Adrenal gland (tissue), 12 donors: ENCODE results near the gene NADSYN1. TPM values are rescaled to one million over a fixed set of nuclear protein-coding genes. Genes with fewer than 3 reads are reported as not detected.

Experiments
- DNase-seq, 7 donors: peaks; one replicate each; pipeline ENCODE4 v3.0.0-alpha.2; 2019 to 2020
- H3K27ac ChIP-seq, 5 donors: fragments of 200-600 bp; sonication (generic) in 4 of 5; 1 replicate in 3 of 5; 2 replicates in 2 of 5; pipeline versions ENCODE4 v1.5.1 to v1.8.0; 2016 to 2020; ENCODE audit warnings: mild to moderate bottlenecking in 1 of 5
- H3K27me3 ChIP-seq: fragments of 200-600 bp; 2 replicates; pipeline ENCODE4 v1.8.0; 2021
- H3K36me3 ChIP-seq, 2 donors: fragments of 200-600 bp; replicated peaks in 1 of 2; 1 replicate in 1 of 2; 2 replicates in 1 of 2; pipeline versions ENCODE4 v1.5.1 to v1.8.0; 2018 to 2022
- H3K4me1 ChIP-seq, 2 donors: fragments of 200-600 bp; replicated peaks in 1 of 2; 1 replicate in 1 of 2; 2 replicates in 1 of 2; pipeline versions ENCODE4 v1.5.1 to v1.8.0; 2018 to 2021
- H3K4me3 ChIP-seq, 4 donors: fragments of 200-600 bp; sonication (generic) in 3 of 4; one replicate each; pipeline ENCODE4 v1.5.1; 2016 to 2018
- H3K9me3 ChIP-seq, 3 donors: fragments of 200-600 bp; sonication (generic) in 1 of 3; replicated peaks in 1 of 3; 1 replicate in 2 of 3; 2 replicates in 1 of 3; pipeline versions ENCODE4 v1.5.1 to v1.8.0; 2016 to 2021
- POLR2A ChIP-seq, 2 donors: fragments of 450-650 bp; IDR thresholded peaks; one replicate each; pipeline ENCODE4 v1.6.1; 2017; ENCODE audit warnings: antibody characterized with exemption in 2 of 2, mild to moderate bottlenecking in 2 of 2, moderate library complexity in 1 of 2
- WGBS, 4 donors: extraction: QIAGEN DNeasy Blood & Tissue Kit in 2 of 4; methylation state at CpG; one replicate each; pipeline versions ENCODE4 v1.1.5 to v1.1.7; 2013 to 2017; 5-methylcytosine and 5-hydroxymethylcytosine counted together
- intact Hi-C, 2 donors: fragments of 100-400 bp; cut with DNase I; formaldehyde crosslinking; loops; one replicate each; pipeline versions ENCODE4 v1.14.1 to v1.15.0; 2022 to 2023
- polyA plus RNA-seq, 3 donors: library from polyadenylated mRNA; stranded (reverse); fragments of 200-250 nt in 2 of 3; fragments of 350-450 nt in 1 of 3; fragmentation: Illumina TruSeq in 1 of 3; extraction: RNeasy Lipid Tissue Mini Kit (QIAGEN cat#74804) in 1 of 3; gene quantifications; one replicate each; pipeline ENCODE4 v1.2.3, GENCODE V29; 2013 to 2014
- total RNA-seq, 9 donors: library from RNA; depleted of rRNA in 4 of 9; stranded (reverse); fragments of >200 nt in 4 of 9; fragments of 120-200 nt in 1 of 9; fragmentation: NEBNext Ultra II Directional in 1 of 9; extraction: Animal tissue kit (Norgen Biotek cat#: 25700) in 1 of 9; gene quantifications; one replicate each; pipeline versions ENCODE4 v1.1.0 to v1.2.4, GENCODE V29; 2013 to 2023
- TF ChIP-seq, protein P1 (sequence below), 6 experiments: fragments of 450-650 bp in 4 of 6; fragments of 200-600 bp in 2 of 6; sonication (generic) in 1 of 6; IDR thresholded peaks; 1 replicate in 5 of 6; 2 replicates in 1 of 6; pipeline versions ENCODE4 v1.5.1 to v1.8.0; 2016 to 2021; ENCODE audit warnings: antibody characterized with exemption in 6 of 6, mild to moderate bottlenecking in 2 of 6, moderate library complexity in 1 of 6
- donor health status: healthy with polysubstance abuse.
- donor health status: Bipolar disorder and iron deficiency.
- donor health status: DM: yes; HTN: yes; CAD: no.
- donor health status: DM: no; HTN: no; CAD: no.
- donor health status: DM: no; HTN: no; CAD: no.
- donor health status: DM: yes; HTN: yes; CAD: no.

Gene NADSYN1
- total and polyA plus RNA-seq, 12 donors: 37.1 to 128 (median 58.5) TPM

DNA sequence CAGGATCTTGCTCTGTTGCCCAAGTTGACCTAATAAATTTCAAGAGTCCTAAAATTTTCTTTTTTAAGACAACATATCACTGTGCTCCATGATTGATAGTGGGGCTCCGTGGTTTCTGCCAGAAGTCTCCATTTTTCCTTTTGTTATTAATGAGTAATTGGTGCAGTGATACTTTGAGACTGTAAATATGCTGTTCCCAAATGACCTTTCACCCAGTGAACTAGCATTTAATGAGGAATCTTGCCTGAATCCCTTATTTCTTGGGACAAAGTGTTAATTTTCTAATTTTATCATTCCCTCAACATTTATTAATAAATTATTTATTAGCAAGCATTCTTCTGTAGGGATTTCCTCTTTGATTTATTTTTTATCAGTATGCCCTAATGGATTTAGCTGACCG, 2.5 kb upstream of the NADSYN1 start:
- Histone ChIP-seq H3K27me3 (no peaks in the 10 kb centered on the region), H3K36me3 (peaks cover 0 to 8% of the 10 kb centered on the region in 2 donors), H3K4me1 (peaks cover 33 to 61% of the 10 kb centered on the region in 2 donors), H3K27ac (peak overlapping the region in 4 of 5 donors; percentile 14 to 96 (median 86)), H3K4me3 (no peak overlapping the region), H3K9me3 (no peaks in the 10 kb centered on the region)
- 38 to 51% (median 44%) methylated on average over 2 of the region's 2 CpGs for WGBS, 4 donors
- TF ChIP-seq, protein P1, sequence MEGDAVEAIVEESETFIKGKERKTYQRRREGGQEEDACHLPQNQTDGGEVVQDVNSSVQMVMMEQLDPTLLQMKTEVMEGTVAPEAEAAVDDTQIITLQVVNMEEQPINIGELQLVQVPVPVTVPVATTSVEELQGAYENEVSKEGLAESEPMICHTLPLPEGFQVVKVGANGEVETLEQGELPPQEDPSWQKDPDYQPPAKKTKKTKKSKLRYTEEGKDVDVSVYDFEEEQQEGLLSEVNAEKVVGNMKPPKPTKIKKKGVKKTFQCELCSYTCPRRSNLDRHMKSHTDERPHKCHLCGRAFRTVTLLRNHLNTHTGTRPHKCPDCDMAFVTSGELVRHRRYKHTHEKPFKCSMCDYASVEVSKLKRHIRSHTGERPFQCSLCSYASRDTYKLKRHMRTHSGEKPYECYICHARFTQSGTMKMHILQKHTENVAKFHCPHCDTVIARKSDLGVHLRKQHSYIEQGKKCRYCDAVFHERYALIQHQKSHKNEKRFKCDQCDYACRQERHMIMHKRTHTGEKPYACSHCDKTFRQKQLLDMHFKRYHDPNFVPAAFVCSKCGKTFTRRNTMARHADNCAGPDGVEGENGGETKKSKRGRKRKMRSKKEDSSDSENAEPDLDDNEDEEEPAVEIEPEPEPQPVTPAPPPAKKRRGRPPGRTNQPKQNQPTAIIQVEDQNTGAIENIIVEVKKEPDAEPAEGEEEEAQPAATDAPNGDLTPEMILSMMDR (IDR thresholded peaks at IDR 0.05): no peak
- no peak for TF ChIP-seq POLR2A (IDR thresholded peaks at IDR 0.05)
- intact Hi-C loops: no loop called here
- DNase-seq: peak in 1 of 7 donors; percentile 4

DNA sequence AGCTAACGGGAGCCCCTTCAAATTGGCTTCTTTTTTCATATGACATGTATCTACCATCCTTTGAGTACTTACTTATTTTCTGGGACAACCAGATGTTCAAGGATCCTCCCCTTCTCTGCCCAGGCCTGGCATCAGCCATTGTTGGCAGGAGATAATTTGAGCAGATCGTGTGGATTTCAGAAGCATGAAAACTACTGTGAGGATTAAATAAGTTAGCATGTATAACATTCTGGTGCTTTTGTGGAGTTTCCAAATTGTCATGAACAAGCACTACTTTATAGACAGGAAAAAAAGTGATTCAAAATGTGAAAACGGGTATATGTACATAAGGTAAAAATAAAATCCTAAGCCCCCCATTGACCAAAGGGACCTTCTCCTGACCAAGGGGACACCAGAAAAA, 2.1 kb upstream of the NADSYN1 start:
- peak in 1 of 7 donors; percentile 4 for DNase-seq
- intact Hi-C loops: no loop called here
- no peak overlapping the region for H3K4me3 ChIP-seq
- H3K4me1 ChIP-seq: peaks cover 33 to 61% of the 10 kb centered on the region in 2 donors
- 56 to 69% (median 63%) methylated on average over 3 of the region's 3 CpGs for WGBS, 4 donors
- no peak for TF ChIP-seq POLR2A (IDR thresholded peaks at IDR 0.05)
- TF ChIP-seq, protein P1 (IDR thresholded peaks at IDR 0.05): no peak
- H3K36me3 ChIP-seq: peaks cover 0 to 13% of the 10 kb centered on the region in 2 donors
- H3K27ac ChIP-seq: peak overlapping the region in 4 of 5 donors; percentile 14 to 96 (median 86)
- H3K9me3 ChIP-seq: no peaks in the 10 kb centered on the region
- no peaks in the 10 kb centered on the region for H3K27me3 ChIP-seq

DNA sequence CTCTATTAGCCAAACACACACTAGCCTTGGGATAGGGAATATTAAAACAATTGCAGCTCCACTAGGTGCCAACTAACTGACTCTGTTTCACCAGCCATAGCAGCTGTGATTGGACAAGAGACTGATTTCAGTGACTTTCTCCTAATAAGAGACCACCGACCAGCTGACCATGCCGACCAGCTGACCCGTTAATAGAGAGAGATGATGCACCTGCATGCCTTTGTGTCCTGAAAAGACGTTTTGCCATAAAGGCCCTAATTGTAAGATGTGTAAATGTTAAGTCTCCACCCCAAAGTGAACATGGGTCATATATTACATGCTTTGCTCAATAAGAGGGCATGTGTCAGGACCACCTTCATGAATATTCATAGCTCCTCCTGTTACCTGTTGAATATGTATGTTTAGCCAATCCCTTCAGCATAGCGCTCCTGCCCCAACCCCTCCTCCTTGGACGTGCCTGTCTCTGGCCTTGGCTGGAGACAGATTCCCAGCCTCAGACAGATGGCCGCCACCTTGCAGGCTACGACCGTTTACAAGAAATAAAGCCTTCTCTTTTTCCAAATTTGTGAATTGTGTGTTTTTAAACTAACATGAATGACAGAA, 1.3 kb upstream of the NADSYN1 start:
- Histone ChIP-seq H3K36me3 (peaks cover 0 to 20% of the 10 kb centered on the region in 2 donors), H3K27me3 (no peaks in the 10 kb centered on the region), H3K4me1 (peaks cover 33 to 61% of the 10 kb centered on the region in 2 donors), H3K9me3 (no peaks in the 10 kb centered on the region), H3K4me3 (peak overlapping the region in 1 of 4 donors; percentile 77), H3K27ac (peak overlapping the region; percentile 58 to 96 (median 82))
- TF ChIP-seq, protein P1 (IDR thresholded peaks at IDR 0.05): no peak
- intact Hi-C loops: no loop called here
- peak in 4 of 7 donors; percentile 61 to 76 (median 66) for DNase-seq
- WGBS, 4 donors: 39 to 43% (median 41%) methylated on average over 9 of the region's 9 CpGs

DNA sequence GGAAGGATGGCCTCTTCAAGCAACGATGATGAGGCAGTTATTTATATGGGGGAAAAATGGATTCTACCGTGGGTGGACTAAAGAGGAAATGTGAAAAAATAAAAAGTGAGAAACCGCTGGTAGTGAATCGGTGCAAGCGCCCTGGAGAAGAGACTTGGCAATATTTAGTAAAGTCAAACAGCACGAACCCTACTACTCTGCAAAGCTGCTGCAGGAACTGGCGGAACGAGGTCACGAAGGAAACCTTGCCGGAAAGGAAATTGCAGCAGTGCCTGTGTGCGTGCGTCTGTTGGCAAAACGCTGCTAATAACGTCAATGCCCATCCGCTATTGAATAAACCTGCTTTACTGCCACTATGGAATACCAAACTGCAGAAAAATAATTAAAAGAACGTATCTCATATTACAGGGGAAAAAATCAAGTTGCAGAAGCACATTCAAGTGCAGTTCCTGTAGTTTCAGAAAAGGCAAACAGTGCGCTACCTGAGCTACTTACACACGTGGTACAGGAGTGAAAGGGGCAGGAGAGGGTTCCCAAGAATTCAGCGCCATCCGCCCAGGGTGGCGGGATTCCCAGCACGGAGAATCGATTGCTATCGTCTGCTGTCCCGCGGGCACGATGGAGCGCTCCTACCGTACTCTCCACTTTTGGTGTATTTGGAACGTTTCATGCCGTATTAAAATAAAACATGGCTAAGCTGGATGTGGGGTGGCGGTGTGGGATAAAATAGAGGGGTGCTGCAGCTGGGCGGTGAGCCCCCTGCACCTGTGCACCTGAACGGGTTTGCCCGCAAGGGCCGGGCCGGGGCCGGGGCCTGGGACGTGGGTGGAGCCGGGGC, 585 bp upstream of the NADSYN1 start:
- peak overlapping the region in 2 of 4 donors; percentile 77 to 89 for H3K4me3 ChIP-seq
- intact Hi-C loops: no loop called here
- no peaks in the 10 kb centered on the region for H3K9me3 ChIP-seq
- peak; percentile 59 to 87 (median 78) for DNase-seq
- 1 to 4% (median 3%) methylated on average over 30 to 40 of the region's 40 CpGs for WGBS, 4 donors
- peaks cover 0 to 26% of the 10 kb centered on the region in 2 donors for H3K36me3 ChIP-seq
- peaks cover 32 to 54% of the 10 kb centered on the region in 2 donors for H3K4me1 ChIP-seq
- TF ChIP-seq POLR2A (IDR thresholded peaks at IDR 0.05): peak in 1 of 2 donors; percentile 41
- TF ChIP-seq, protein P1 (IDR thresholded peaks at IDR 0.05): no peak
- H3K27ac ChIP-seq: peak overlapping the region; percentile 58 to 96 (median 82)
- no peaks in the 10 kb centered on the region for H3K27me3 ChIP-seq
